Measurements from ENCODE around the gene UBQLN4. TPM values are rescaled to one million over a fixed set of nuclear protein-coding genes. Genes with fewer than 3 reads are reported as not detected.

The UBQLN4 gene
- polyA plus RNA-seq, 3 donors = 2.3 to 15.9 (median 2.9) TPM

- 79% methylated on average over 3 of the region's 4 CpGs for WGBS (ENCODE audit: insufficient coverage)
- Histone ChIP-seq H3K4me1 (ENCODE audit: control insufficient read depth in 1 of 2, insufficient read depth in 2 of 2, low read length in 2 of 2) (peaks cover 18 to 31% of the 10 kb centered on the region in 2 donors), H3K27me3 (ENCODE audit: control insufficient read depth in 2 of 2, insufficient read depth in 2 of 2, low read length in 2 of 2) (peaks cover 38 to 93% of the 10 kb centered on the region in 2 donors), H2AFZ (ENCODE audit: insufficient read depth, low read depth, low read length, poor library complexity, severe bottlenecking) (no peak overlapping the region), H3K36me3 (replicated peaks in 1 of 2; ENCODE audit: control insufficient read depth in 1 of 2, insufficient read depth in 2 of 2, low read length in 2 of 2) (no peaks in the 10 kb centered on the region), H3K4me3 (replicated peaks in 1 of 3; ENCODE audit: low read depth in 2 of 3, low read length in 3 of 3) (no peak overlapping the region), H3K79me2 (ENCODE audit: insufficient read depth, low read length) (no peaks in the 10 kb centered on the region), H3K9ac (ENCODE audit: insufficient read depth, low read length, poor library complexity, severe bottlenecking) (no peak overlapping the region), H4K20me1 (ENCODE audit: insufficient read depth, low read length) (no peaks in the 10 kb centered on the region), H3K9me3 (replicated peaks in 1 of 2; ENCODE audit: control insufficient read depth in 1 of 2, insufficient read depth in 1 of 2, low read length in 2 of 2) (peaks cover 0 to 4% of the 10 kb centered on the region in 2 donors), H3K4me2 (replicated peaks; ENCODE audit: extremely low read depth, low read length, poor library complexity, severe bottlenecking) (no peak overlapping the region), H3K27ac (ENCODE audit: low read depth in 1 of 2, low read length in 2 of 2) (no peak overlapping the region)
- Mint-ChIP-seq H3K4me3 (peak overlapping the region in 1 of 2 donors; percentile 76), H3K27me3 (ENCODE audit: low read depth in 3 of 3) (peaks cover 86 to 99% (median 90%) of the 10 kb centered on the region in 3 donors), H3K9me3 (peaks cover 0 to 20% (median 4%) of the 10 kb centered on the region in 7 donors), H3K36me3 (peaks cover 7 to 8% of the 10 kb centered on the region in 2 donors), H3K27ac (no peak overlapping the region), H3K4me1 (peaks cover 24% of the 10 kb centered on the region)
- no peak for TF ChIP-seq CTCF (IDR thresholded peaks at IDR 0.05)
- intact Hi-C loops (cut with micrococcal nuclease) = no loop called here
- DNase-seq = no peak
Observed at GRCh38 chr1:156080863-156081179, 27.2 kb upstream of the UBQLN4 start.

GRCh38 chr1:156080241-156080862 is 26.8 kb upstream of the UBQLN4 start:
- intact Hi-C loops (cut with micrococcal nuclease) = no loop called here
- peaks cover 28% of the 10 kb centered on the region for H3K4me1 Mint-ChIP-seq

More at GRCh38 chr1:156080241-156080862, 26.8 kb upstream of the UBQLN4 start:
- H3K27ac ChIP-seq (ENCODE audit: low read depth in 1 of 2, low read length in 2 of 2) = no peak overlapping the region
- H3K4me2 ChIP-seq (replicated peaks; ENCODE audit: extremely low read depth, low read length, poor library complexity, severe bottlenecking) = no peak overlapping the region
- H3K4me3 Mint-ChIP-seq = peak overlapping the region in 1 of 2 donors; percentile 53
- peaks cover 0 to 4% of the 10 kb centered on the region in 2 donors for H3K9me3 ChIP-seq (replicated peaks in 1 of 2; ENCODE audit: control insufficient read depth in 1 of 2, insufficient read depth in 1 of 2, low read length in 2 of 2)
- H3K27me3 ChIP-seq (ENCODE audit: control insufficient read depth in 2 of 2, insufficient read depth in 2 of 2, low read length in 2 of 2) = peaks cover 41 to 95% of the 10 kb centered on the region in 2 donors
- no peak overlapping the region for H3K9ac ChIP-seq (ENCODE audit: insufficient read depth, low read length, poor library complexity, severe bottlenecking)
- no peak for TF ChIP-seq CTCF (IDR thresholded peaks at IDR 0.05)
- H3K36me3 ChIP-seq (replicated peaks in 1 of 2; ENCODE audit: control insufficient read depth in 1 of 2, insufficient read depth in 2 of 2, low read length in 2 of 2) = no peaks in the 10 kb centered on the region
- peaks cover 20 to 31% of the 10 kb centered on the region in 2 donors for H3K4me1 ChIP-seq (ENCODE audit: control insufficient read depth in 1 of 2, insufficient read depth in 2 of 2, low read length in 2 of 2)
- H3K27me3 Mint-ChIP-seq (ENCODE audit: low read depth in 3 of 3) = peaks cover 86 to 99% (median 89%) of the 10 kb centered on the region in 3 donors
- peaks cover 0 to 20% (median 4%) of the 10 kb centered on the region in 7 donors for H3K9me3 Mint-ChIP-seq
- no peak overlapping the region for H2AFZ ChIP-seq (ENCODE audit: insufficient read depth, low read depth, low read length, poor library complexity, severe bottlenecking)
- no peak overlapping the region for H3K27ac Mint-ChIP-seq
- peaks cover 7 to 8% of the 10 kb centered on the region in 2 donors for H3K36me3 Mint-ChIP-seq
- H3K4me3 ChIP-seq (replicated peaks in 1 of 3; ENCODE audit: low read depth in 2 of 3, low read length in 3 of 3) = no peak overlapping the region
- 96% methylated on average over 5 of the region's 8 CpGs for WGBS (ENCODE audit: insufficient coverage)
- no peak for DNase-seq
- no peaks in the 10 kb centered on the region for H4K20me1 ChIP-seq (ENCODE audit: insufficient read depth, low read length)
- H3K79me2 ChIP-seq (ENCODE audit: insufficient read depth, low read length) = no peaks in the 10 kb centered on the region
